Stimulated activated CD8-positive, alpha-beta memory T cell treated with anti-CD3 and anti-CD28 coated beads, Interleukin-15, amount 100 ng/mL, for 48 hours (primary cell): ENCODE data around the gene PRCP.
"Not testable (repeated sequence)": the region's sequence is repeated elsewhere in the genome, so short reads cannot be mapped to it uniquely, and the experiment has no call there.

Experiments used
- DNase-seq, 2 donors: peaks; one replicate each; pipeline ENCODE4 v3.0.0-alpha.2; 2020; ENCODE audit warnings: low read depth in 2 of 2

The PRCP gene

DNA sequence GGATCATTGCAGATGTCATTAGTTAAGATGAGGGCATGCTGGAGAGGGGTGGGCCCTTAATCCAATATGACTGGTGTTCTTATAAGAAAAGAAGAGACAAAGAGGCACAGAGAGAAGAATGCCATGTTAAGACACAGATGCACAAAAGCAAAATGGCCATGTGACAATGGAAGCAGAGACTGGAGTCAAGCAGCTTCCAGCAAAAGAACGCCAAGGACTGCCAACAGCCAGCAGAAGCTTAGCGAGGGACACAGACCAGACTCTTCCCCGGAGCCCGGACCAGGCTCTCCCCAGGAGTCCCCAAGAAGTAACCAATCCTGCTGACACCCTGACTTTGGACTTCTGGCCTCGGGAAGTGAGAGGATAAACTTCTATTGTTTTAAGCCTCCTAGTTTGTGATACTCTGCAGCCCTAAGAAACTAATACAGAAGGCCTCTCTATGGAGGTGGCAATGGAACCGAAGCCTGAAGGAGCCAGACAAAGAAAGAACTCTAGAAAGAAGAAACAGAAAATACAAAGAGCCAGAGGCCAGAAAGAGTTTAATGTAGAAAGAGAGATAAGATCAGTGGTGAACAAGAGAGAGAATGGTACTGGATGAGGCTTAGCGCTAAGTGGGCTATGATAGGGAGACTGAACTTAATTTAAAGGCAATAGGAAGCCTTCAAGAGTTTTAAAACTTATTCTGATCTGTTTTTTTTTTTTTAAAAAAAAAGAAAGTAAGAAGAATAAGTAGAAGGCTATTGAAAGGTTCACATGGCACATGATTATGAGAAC is 27.7 kb downstream of the PRCP start:
- DNase-seq: no peak

DNA sequence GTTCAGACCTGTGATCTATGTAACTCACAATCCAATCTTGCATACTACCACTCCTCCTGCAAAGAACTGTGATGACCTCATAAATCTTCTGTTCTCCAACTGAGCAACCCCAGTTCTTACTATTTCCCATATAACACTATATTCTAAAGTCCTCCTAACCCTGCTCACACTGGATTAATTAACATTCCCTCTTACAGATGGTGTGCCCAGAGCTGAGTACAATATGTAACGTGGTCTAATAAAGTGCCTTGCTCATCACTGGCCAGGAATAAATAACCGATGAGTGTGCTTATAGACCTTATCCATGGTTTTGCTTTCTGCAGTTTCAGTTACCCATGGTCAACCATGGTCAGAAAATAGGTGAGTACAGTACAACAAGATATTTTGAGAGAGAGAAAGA is 28.6 kb downstream of the PRCP start:
- no peak for DNase-seq

DNA sequence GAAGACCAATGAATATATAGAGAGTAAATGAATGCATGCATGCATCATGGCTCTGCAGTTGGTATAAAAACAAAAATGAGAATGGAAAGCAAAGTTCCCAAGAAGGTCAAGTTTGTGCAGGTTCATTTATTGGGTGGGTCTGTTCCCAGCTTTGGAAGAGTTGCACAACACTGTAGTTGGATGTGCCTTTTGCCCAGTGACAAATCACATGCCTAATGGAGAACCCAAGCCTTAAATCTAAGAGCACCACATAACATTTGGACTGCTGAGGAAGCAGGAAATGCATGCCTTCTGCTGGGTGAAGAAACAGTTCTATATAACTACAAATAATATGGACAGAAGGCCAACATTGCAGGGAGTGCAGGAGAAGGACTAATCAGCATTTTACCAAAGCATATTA is 30.6 kb downstream of the PRCP start:
- no peak for DNase-seq

DNA sequence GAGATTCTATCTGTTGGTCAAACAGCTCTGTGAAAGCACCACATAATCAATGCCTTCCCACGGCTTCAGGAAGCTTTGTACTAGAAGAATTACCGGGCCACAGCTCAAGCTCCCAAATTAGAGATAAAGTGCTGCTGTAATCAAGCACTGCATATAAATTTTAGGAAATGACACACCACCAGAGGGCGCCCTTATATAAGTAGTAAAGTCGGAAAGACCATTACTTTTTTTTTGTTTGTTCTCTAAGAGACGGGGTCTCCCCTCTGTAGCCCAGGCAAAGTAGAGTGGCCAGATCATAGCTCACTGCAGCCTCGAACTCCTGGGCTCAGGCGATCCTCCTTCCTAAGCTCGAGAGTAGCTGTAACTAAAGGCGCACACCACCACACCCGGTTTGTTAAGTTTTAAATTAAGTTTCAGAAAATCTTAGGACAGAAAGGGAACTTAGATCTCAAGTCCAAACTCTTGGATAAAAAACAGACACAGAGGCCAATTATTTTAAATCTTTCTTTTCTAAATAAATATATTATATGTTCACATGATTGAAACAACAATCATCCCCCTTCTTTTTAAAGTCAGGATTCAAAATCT is 32.6 kb downstream of the PRCP start:
- peak; percentile 11 to 47 for DNase-seq

DNA sequence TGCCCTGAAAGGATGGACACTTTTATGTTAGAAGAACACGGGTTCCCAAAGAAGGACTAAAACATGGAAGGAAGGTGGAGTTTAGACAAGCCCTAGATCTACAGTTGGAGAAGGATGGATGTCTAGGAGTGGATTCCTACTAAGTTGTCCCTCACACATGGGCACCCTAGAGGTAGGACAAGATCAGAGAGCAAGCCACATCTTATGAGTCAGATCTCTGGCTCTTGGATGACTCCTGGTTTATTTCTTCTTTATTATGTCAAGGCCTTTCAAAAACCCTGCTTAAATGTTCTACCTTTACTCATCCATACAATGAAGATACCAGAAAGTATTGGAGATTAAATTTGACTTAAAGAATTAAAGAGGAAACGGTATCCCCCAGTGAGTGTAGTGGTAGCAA is 34.4 kb downstream of the PRCP start:
- no peak for DNase-seq

DNA sequence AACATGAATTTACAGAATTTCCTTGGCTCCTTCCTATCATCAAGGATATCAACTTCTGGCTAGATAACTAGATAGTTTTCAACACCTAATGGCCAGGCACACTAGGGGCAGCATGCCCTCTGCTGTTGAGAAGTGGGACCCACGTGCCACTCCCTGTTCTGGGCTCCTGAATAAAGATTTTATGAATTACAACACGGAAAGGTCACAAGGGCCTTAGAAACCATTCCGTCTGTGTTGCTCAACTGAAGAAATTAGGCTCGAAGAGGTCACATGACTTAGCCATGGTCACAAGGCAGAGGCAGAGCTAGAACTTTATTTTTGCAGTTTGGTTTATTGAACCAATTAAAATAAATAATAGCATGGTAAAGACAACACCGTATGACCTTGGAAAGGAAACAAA is 36.0 kb downstream of the PRCP start:
- DNase-seq: no peak

DNA sequence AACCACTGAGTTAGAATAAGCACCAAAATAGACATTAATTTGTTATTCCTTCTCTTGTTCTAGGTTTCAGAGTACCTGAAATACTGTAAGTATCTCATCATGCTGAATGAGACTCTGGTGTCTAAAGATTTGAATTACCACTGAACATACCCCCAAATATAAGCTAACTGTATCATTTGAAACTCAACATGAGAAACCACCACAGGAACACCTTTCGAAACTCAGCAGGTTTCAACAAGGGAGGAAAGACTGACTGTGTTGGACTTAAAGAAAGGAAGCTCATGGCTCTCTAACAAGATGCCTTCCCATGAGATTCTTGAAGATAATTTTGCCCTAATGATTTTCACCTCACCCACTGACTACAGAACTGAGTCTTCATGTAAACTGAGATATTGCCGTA is 37.0 kb downstream of the PRCP start:
- no peak for DNase-seq

DNA sequence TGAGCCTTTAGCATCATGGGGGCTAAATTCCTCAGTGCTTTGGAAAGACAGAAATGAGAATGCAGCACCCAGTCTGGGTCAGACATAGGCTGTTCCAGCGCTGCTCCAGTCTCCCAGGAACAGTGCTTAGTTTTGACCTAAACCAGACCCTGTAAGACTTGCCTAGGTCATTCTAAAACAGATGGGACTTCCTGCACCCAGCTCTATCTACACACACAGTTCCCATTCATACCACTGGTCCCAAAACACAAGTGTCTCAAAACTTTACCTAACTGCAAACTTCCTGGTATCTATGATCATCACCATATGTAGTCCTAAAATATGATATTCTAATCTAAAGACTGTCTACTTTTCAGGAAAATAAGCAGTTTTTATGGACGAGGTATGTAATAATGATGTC is 37.9 kb downstream of the PRCP start:
- no peak for DNase-seq

DNA sequence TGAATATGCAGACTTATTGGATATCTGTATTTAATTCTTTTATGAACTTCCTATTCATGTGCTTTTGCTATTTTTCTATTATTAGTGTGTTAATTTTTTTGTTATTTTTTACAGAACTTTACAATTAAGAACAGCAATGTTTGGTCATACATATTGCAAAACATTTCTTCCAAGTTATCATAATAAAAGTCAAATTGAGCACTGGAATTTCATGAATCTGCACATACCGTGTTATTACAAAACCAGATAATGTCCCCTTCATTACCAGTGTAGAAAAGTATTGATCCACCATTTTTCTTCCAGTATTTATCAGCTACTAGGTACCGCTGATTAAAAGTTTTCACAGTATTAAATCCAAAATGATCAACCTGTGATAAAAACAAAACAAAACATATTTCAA is 40.5 kb downstream of the PRCP start:
- DNase-seq: no peak

DNA sequence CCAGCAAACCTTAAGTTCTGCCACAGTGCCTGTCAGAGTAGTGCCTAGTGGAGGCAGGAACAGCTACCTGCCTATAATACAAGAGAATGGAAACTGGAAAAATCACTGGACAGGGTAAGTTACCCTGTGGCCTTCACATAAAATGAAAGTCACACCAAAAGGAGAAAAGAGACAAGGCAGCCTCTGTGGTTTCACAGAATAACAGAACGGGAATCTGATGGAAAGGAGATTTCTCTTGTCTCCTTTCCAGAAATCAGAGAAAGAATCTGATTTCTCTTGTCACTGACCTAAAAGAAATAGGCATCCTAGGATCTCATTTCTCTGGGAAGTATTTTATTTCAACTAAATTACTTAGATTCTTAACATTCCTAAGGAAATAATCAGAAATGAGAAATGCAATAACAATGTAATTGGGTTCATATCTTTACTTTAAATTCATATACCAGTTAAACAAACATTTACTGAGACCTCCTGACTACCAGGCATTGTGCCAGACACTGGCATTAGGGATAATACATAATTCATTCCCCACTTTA is 41.6 kb downstream of the PRCP start:
- DNase-seq: no peak

DNA sequence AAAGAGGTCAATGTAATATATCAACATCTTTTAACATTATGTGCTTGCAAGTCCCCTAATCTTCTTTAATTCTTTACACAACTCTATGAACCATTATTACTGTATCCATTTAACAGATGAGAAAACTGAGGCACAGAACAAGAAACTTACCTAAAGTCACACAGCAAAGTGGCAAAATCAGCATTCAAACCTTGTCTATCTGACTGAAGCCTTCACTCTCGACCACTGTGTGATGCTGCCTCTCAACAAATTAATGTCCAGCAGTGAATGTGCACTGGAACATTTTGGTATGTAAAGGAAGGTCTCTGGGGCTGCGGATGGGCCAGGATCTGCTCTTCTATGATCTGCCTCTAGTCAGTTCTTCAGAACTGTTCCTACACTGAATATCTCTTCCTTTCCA is 42.1 kb downstream of the PRCP start:
- DNase-seq: no peak

DNA sequence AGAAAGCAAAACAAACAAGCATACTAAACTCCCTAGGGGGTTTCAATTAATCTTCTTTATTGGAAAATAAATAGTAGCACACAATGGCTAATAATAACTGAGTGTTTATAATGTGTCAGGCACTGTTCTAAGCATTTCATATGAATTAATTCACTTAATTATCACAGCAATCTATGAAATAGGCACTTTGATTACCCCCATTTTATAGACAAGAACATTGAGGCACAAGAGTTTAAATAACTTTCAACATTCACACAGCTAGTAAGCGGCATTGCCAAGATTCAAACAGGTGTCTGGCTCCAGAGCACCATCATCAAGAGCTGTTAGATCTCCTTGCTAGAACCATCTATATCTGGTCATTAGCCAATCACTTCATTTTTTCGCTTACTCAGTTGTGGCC is 43.1 kb downstream of the PRCP start:
- no peak for DNase-seq

DNA sequence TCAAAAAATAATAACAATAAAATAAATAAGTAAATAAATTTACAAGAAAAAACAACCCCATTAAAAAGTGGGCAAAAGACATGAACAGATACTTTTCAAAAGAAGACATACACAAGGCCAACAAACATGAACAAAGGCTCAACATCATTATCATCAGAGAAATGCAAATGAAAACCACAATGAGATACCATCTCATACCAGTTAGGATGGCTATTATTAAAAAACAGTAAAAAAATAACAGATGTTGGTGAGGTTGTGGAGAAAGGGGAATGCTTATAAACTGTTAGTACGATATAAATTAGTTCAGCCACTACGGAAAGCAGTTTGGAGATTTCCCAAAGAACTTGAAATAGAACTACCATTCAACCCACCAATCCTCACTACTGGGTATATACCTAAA is 44.6 kb downstream of the PRCP start:
- no peak for DNase-seq

DNA sequence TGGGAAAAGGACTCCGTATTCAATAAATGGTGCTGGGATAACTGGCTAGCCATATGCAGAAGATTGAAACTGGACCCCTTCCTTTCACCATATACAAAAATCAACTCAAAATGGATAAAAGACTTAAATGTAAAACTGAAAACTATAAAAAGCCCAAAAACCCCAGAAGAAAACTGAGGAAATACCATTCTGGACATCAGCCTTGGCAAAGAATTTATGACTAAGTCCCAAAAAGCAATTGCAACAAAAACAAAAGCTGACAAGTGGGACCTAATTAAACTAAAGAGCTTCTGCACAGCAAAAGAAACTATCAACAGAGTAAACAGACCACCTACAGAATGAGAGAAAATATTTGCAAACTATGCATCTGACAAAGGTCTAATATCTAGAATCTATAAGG is 45.3 kb downstream of the PRCP start:
- DNase-seq: not testable (repeated sequence)

DNA sequence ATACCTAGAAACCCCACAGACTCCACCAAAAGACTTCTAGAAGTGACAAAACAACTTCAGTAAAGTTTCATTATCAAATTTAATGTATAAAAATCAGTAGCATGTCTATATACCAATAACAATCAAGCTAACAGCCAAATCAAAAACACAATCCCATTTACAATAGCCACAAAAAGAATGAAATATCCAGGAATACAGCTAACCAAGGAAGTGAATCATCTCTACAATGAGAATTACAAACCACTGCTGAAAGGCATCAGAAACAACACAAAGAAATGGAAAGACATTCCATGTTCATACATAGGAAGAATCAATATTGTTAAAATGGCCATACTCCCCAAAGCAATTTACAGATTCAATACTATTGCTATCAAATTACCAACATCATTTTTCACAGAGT is 46.0 kb downstream of the PRCP start:
- DNase-seq: no peak

DNA sequence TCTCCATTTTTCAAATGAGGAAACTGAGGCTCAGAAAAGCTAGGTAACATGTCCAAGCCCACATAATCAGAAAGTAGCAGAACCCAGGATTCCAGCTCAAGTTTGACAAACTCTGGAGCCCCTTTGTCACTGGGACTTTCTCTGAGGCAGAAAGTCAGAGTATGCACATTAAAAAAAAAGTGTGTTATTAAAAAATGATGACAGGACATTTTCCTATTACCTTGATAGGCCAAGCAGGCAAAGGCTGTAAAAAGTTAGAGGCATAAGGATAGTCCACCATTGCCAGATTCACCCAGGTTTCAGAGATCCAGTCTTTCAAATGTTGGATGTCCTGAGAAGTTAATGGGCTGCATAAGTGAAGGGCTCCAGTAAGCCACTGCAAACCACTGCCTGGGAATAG is 51.4 kb downstream of the PRCP start:
- DNase-seq: no peak

DNA sequence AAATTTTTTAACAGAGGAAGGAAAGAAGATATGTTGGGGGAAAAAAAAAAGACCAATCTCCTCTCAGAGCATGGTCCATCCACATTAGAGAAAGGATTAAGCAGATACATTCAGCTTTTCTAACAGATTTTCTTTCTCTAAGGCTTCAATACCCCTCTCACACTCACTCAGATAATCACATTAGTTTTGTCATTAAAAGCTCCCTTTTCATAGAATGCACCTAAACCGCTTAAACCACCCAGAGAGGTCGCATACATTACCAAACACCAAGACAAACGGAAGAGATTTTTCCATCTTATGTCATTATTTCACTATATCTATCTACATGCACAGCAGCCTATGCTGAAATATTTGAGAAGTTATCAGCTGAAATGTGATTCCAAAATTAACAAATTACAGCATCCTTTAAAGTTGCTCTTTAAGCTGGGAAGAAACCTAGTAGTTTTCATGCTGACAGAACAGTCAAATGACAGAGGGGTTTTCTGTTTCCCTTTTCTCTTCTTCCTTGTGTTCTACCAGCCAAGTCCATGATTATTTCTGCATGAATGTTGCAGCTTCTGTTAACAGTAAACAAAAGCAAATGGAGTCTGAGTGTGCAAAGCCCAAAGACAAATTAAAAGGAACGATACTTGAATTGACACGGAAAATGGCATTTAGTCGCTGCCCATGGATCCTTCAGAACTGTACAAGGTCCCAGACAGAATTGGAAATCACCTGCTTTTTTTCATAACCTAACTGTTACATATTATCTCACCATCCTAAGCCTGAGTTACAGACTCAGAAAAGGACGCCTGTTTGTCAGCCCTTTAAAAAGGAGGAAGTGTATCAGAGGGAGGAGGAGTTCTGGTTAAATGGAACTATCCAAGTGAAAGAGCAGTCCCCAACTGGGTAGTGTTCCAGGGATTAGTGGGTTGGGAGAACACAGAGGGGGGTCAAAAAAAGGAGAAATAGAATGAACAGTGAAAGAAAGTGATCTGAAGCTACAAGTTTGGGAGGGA is 54.6 kb downstream of the PRCP start:
- no peak for DNase-seq

DNA sequence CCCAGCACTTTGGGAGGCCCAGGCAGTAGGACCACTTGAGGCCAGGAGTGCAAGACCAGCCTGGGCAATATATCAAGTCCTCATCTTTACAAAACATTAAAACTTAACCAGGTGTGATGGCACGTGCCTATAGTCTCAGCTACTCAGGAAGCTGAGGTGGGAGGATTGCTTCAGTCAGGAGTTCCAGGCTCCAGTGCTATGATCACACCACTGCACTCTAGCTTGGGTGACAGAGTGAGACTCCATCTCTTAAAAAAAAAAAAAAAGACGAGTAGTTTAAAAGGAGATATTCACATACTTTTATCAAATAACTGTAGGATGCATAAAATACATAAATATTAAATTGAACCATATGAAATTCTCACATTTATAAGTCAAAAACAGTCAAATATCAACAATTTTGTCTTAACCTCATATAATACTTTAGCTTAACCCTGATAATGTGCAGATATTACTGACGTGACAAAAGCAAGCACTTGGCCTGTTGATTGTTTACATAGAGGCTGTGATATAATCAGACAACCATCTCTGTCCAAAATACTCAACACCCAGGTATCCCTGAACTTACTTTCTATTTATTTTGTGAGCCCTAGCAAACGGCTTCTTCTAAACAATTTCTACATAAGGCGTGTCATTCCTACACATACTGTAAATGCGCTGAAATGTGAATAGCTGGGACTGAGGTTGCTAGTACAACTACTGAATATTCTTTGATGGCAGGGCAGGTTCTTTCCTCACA is 57.0 kb downstream of the PRCP start:
- no peak for DNase-seq

DNA sequence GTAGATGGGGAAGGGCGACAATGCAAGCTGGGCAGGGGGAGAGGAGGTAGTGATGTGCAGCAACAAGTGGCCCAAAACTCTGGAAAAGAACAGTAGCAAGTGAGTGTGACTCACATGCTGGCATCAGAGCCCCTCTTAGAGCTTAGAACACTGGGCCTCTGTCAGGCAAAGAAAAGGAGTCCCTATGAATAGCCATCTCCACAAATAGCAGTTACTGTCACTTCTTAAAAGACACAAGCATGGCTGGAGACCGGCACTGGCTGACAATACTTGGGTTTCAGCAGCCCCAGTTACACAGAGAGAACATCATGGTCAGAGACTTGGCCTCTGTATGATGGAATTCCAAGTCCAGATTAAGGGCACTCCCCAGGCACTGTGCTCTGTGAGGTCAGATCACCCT is 58.2 kb downstream of the PRCP start:
- no peak for DNase-seq

DNA sequence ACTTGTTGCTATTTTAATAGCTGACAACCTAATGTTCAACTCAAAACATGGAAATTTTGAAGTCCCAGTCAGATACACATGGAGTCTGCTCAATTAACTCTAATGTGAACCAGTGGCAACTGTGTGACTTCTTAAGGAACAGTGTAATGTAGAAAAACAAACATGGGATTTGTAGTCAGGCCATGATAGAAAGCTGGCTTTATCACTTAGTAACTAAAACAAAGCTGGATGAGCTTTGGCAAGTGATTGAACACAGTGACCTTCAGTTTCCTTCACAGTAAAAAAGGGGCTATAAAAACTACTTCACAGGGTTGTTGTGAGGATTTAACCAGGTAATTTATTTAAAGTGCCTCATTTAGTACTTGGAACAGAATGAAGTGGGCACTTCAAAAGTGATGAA is 62.6 kb downstream of the PRCP start:
- DNase-seq: no peak

DNA sequence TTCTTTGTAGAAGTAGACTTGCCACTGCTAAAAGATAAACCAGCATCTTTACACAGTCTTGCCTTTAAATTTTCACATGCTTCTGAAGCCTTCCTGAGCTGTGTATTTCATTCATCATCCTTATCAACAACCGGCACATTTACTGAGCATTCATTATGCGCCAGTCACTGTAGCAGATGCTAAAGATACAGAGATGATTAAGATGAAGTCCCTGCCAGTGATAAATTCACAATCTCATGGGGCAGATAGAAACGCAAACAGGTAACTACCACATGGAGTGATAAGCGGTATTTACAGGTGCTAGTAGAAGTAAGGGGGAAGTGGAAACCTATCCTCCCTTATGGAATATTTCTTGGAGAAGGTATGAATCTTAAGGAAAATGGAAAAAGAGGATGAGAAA is 67.2 kb downstream of the PRCP start:
- no peak for DNase-seq

DNA sequence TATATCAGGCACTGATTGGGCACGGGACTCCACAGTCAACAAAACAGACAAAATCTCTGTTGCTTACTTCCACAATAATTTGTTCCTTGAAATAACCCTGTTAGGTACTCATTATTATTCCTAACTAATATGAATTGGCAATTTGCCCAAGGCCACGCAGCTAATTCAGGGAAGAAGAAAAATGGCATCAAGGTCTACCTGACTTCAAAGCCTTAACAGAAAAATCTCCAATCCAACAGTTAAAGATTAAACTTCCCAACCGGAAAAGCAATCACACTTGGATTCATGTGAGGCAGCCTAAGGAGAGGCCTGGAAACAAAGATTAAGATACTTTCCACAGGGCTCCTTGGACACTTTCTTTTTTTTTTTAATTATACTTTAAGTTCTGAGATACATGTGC is 68.9 kb downstream of the PRCP start:
- no peak for DNase-seq
